NK-92 (cell line): Measurements from ENCODE around the gene APBB2.
"Not testable (repeated sequence)": the region's sequence is repeated elsewhere in the genome, so short reads cannot be mapped to it uniquely, and the experiment has no call there.

Experiments
- DNase-seq: peaks from one replicate; lab custom pipeline; 2025; ENCODE audit not compliant: unreplicated experiment; lab: John Stamatoyannopoulos, UW

The APBB2 gene

GRCh38 chr4:41029098-41029497, 185.2 kb downstream of the APBB2 start:
- no peak for DNase-seq

- no peak for DNase-seq
Measured at GRCh38 chr4:41028392-41029076, 185.8 kb downstream of the APBB2 start.

- DNase-seq: no peak
Measured at GRCh38 chr4:41026971-41027370, 187.4 kb downstream of the APBB2 start.

- DNase-seq: no peak
Measured at GRCh38 chr4:41025824-41026223, 188.5 kb downstream of the APBB2 start.

DNA sequence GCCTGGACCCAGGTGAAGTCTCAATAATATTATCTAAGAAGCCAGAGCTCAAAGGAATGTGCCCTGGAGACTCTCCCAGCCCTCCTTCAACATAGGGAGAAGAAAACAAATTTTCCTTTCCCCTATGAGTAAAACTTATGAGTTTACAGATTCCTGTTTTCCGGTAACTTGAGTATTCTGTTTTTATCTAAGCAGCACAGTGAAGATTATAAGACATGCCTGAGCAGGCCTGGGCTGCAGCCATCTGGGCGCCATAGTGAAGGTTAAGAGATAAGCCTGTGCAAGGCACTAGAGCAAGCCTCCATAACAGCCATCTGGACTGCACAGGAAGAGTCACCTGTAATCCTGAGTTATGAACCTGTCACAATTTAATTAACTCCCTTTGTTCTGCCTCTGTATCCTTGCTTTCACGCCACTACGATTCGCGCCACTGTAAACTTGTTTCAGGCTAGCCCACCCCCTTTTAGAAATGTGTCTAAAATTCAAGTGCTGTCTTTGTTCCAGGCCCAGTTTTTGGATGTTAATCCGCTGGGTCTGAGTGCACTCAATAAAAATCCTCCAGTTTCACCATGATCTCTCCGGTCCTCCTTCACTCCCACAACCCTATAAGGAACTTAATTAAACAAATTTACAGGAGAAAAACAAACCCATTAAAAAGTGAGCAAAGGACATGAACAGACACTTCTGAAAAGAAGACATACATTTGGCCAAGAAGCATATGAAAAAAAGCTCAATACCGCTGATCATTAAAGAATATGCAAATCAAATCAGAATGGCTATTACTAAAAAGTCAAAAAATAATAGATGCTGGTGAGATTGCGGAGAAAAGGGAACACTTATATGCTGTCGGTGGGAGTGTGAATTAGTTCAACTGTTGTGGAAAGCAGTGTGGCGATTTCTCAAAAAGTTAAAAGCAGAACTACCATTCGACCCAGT, 189.5 kb downstream of the APBB2 start:
- DNase-seq: no peak

GRCh38 chr4:41022116-41022515, 192.2 kb downstream of the APBB2 start:
- DNase-seq: no peak

GRCh38 chr4:41015016-41015675, 199.2 kb downstream of the APBB2 start:
- no peak for DNase-seq

DNA sequence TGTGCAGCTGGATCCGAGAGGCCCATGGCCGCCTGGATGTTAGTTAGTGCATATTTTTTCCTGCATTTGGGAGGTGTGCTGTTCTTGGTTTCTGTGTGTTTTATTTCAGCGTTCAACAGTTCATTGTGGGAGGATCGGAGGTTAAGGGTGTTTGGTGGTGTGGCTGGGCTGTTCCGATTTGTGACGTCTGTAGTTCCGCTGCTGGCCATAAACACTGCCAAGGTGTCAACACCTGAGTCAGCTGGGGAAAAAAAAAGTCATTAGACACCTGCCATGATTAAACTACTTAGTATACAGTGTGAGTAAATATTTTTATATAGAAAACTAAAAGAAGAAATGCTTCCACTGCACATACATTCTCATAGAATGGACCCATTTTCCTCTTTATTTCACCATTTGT, 200.2 kb downstream of the APBB2 start:
- no peak for DNase-seq

DNA sequence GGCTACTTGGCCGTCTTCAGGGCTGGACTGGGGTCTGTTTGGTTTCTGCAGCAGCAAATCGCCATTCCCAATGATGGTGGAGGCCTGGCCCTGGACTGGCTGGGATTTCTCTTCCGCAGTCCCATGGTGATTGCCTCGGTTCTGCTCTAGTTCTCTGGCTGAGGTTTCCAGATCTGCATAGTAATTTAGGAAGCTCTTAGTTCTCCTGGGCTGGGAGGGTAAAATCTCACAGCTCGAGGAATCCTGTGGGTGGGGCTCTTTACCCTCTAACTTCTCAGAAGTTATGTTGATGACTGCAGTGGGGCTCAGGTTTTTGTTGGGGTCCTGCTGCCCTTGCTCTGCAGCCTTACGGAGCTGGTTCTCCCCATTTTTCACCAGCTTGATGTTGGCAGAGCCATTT, 200.6 kb downstream of the APBB2 start:
- no peak for DNase-seq

DNA sequence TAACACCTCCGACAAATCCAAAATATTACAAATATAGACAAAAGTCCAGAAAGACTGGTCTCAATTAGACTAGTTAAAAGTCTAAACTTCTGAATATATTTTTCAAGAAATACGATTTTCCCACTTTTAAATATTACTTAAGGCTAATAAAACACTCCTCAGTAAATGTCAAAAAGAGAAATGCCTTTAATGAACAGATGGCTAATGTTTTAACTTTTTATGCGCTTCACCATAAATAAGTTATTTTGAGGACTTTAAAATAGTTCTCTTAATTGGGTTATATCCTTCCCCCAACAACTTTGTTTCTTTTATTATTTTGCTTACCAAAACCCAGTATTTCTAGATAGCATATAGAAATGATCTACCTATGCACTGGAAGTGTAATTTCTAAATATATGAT, 201.4 kb downstream of the APBB2 start:
- DNase-seq: no peak

DNA sequence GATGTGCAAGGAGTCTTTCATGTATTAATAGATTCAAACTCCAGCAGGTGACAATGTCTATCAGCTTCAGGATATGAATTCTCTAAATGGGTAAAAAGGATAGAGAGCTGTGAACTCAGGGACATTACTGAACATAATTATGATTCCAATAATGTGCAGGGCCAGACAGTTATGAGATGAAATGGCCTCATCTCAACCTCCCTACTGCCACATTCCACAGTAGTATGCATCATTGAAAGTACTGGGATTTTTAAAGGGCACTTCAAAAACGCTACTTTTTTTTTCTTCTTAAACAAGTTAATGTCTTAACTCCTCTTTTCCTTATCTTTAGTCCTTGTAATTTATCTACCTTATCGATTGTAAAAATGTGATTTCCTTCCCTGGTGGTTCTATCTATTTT, 202.0 kb downstream of the APBB2 start:
- DNase-seq: no peak

DNA sequence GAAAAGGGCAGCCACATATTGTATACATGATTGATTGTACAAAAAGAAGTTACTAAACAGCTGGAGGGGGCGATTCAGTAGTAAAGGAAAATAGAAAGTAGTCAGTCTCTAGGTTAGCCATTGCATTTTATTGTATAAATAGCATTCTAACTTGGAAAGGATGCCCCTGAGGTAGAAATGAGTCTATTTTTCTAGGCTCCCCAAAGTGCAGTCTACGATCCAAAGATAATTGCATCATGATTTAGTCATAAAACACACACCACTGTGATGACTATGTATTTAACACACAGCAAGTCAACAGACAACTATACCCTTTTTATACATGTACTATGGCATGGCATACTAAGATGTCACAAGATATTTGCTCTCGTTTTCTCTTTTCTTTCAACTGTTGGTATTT, 204.9 kb downstream of the APBB2 start:
- DNase-seq: no peak

GRCh38 chr4:41006141-41006540, 208.2 kb downstream of the APBB2 start:
- DNase-seq: no peak

- DNase-seq: no peak
Measured at GRCh38 chr4:41002309-41002708, 212.0 kb downstream of the APBB2 start.

DNA sequence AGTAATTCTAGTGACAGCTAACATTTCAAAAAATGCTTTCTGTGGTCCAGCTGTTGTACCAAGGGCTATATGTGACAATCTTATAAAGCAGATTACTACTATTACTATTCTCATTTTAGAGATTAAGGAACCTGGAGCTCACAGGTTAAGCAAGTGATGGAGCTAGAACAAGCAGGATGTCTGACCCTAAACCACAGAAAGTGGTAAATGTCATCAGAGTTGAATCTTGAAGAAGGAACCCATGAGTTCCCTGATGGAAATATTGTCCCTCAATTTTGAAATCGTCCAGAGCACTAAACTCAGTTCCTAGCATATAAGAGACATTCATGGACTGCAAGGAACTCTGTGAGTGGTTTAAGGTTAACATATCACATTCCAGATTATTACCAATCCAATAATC, 214.0 kb downstream of the APBB2 start:
- DNase-seq: no peak

DNA sequence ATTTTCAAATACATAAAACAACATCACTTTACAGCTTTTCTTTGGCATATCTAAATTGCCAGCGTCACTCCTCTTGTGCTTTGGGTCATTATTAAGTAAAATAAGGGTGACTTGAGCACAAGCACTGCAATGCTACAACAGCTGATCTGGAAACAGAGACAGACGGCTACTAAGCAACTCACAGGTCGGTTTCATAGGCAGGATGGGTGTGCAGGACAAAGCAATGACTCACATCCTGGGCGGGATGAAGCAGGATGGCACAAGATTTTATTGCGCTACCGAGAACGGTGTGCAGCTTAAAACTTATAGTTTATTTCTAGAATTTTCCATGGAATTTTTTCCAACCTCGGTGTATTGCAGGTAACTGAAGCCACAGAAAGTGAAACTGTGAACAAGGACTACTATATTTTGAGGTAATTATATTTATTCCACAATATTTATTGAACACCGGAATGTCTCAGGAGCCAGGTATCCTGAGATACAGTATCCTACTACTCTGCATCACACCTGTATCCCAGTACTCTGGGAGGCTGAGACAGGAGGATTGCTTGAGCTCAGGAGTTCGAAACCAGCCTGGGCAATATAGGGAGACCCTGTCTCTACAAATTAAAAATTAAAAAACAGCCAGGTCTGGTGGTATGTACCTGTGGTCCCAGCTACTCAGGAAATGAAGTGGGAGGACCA, 215.5 kb downstream of the APBB2 start:
- DNase-seq: no peak

DNA sequence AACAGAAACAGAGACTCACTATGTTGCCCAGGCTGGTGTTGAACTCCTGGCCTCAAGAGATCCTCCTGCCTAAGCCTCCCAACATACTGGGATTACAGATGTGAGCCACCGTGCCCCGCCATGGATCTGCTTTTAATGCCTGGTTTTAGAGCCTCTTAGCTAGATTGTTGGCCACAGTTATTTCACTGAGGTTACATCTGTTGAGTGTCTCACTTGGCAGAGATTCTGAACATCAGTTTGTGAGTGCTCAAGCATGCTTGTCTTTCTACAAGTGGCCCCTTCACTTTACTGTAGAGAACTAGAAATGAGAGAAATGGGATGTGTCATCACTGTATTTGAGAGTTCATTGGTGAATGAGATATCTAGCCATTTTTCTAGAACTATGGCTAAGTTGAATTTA, 218.5 kb downstream of the APBB2 start:
- no peak for DNase-seq

- not testable (repeated sequence) for DNase-seq
Measured at GRCh38 chr4:40994321-40994720, 220.0 kb downstream of the APBB2 start.

DNA sequence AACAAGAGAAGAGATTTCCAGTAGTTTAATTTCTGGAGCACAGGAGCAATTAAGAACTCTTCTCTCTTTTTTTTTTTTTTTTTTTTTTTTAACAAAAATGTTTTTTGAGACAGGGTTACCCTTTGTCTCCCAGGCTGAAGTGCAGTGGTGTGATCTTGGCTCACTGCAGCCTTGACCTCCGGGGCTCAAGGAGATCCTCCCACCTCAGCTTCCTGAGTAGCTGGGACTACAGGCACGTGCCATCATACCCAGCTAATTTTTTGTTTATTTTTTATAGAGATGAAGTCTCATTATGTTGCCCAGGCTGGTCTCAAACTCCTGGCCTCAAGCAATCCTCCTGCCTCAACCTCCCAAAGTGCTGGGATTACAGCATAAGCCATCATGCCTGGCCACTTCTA, 221.0 kb downstream of the APBB2 start:
- DNase-seq: not testable (repeated sequence)

DNA sequence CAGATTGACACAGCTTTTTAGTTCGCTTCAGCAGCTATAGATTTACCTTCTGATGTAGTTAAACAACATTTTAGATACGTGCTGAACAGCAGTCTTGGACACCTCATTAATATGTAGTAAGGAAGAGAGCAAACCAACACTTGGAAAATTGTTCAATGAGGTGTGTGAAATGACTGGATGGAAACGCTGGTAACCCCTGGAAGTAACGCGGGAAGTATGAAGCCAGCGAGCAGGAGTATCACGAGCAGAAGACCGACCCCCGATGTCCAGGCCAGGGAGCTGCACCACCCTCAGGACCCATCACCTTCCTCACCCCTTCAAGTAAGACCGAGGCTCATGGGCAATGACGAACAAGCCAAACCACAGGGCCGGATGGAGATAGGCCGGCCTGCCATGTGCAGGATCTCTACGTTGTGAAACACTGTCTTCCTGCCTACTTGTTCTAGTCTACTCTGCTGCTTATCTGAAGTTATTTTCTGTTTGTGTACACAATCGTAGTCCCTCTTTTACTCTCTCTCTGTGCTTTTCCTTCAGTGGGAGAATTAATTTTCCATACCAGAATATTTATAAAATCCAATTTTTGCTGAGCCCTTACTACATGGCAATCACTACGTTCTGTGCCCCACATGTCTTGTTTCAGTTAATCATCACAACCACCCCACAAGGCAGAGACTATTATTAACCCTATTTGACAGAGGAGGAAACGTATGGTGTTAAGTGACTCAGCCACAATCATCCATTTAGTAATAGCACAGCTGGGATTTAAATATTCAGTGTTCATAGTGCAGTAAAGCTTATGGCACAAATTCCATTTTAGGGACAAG, 221.7 kb downstream of the APBB2 start:
- DNase-seq: no peak
